ENCODE data around the gene MYRIP.

DNA sequence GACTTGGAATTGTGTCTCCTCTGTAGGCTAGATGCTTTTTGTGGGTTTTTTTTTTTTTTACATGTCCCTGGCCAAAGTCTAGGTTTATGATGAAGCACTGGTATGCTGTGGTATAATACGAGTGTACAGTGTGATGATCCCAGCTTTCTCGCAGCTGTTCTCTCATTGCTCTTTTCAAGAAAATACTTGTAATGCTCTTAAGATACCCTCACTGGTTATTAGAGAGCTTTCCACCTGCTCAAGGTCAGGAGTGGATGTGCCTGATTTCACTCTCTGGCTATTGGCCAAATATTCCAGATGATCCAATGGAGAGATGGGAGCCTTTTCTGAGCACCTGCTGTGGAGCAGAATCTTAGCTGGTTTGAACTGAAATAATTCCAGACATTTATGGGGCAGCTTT is 215.1 kb downstream of the MYRIP start:
- TF ChIP-seq, protein P1, sequence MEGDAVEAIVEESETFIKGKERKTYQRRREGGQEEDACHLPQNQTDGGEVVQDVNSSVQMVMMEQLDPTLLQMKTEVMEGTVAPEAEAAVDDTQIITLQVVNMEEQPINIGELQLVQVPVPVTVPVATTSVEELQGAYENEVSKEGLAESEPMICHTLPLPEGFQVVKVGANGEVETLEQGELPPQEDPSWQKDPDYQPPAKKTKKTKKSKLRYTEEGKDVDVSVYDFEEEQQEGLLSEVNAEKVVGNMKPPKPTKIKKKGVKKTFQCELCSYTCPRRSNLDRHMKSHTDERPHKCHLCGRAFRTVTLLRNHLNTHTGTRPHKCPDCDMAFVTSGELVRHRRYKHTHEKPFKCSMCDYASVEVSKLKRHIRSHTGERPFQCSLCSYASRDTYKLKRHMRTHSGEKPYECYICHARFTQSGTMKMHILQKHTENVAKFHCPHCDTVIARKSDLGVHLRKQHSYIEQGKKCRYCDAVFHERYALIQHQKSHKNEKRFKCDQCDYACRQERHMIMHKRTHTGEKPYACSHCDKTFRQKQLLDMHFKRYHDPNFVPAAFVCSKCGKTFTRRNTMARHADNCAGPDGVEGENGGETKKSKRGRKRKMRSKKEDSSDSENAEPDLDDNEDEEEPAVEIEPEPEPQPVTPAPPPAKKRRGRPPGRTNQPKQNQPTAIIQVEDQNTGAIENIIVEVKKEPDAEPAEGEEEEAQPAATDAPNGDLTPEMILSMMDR (IDR thresholded peaks at IDR 0.05) = no peak
- TF ChIP-seq POLR2A (IDR thresholded peaks at IDR 0.05) = no peak

Data from thyroid gland (tissue), 4 donors.